Medulla oblongata (tissue), 1 donor: ENCODE results near the gene KCNJ2.
A peak's percentile ranks its signal among the peaks of the same experiment; 100 is the strongest.

Experiments used
- DNase-seq: peaks from one replicate; pipeline ENCODE4 v3.0.0-alpha.2; 2015; ENCODE audit errors: extremely low spot score

Gene KCNJ2

DNA sequence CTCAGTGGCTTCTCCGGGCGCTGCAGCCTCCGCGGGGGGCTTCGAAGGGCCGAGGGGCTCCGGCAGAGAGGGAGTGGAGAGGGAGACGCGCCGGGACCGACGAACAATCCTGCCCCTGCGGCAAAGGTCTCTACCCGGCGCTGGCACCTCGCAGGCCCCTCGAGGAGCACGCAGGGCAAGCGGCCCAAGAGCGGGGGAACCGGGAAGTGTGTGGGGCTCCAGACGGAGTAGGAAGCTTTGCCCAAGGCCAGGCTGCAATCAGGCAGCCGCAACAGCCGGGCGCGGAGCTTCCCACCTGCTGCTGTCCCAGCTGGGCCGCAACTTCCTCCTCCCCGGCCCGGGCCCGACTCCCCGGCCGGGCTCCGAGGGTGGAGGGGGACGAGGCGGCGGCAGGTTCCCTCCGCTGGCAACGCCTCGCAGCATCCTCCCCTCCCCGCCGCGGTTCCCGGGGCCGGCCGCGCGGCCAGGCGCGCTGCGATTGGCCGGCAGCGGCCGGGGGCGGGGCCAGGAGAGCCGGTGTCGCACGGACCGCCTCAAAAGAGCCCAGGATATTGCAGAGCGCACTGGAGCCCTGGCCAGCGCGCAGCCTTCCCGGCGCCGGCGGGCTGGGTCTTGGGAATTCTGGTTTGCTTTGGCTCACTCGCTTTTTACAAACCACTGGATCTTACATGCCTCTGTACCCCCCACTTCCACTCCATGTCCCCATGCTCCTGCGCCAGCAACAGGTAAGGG lies at the start of gene KCNJ2:
Gene KCNJ2, plus strand, starts transcription at position 556 of the 732 bp plus-strand sequence. CDS start 5,508 bp downstream, outside the sequence.
- peak; percentile 94 for DNase-seq

GRCh38 chr17:70119545-70119944 lies 49.8 kb upstream of the KCNJ2 start:
- DNase-seq = no peak

- no peak for DNase-seq
Observed at GRCh38 chr17:70119983-70120382, 49.3 kb upstream of the KCNJ2 start.

DNA sequence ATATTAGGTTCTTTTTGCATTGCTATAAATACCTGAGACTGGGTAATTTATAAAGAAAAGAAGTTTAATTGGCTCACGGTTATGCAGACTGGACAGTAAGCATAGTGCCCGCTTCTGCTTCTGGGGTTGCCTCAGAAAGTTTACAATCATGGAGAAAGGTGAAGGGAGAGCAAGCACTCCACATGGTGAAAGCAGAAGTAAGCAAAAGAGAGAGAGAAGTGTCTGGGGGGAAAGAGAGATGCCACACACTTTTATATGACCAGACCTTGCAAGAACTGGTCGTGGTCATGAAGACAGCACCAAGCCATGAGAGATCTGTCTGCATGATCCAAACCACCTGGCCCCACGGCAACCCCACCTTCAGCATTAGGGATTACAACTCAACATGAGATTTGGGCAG lies 48.9 kb upstream of the KCNJ2 start:
- peak; percentile 44 for DNase-seq

DNA sequence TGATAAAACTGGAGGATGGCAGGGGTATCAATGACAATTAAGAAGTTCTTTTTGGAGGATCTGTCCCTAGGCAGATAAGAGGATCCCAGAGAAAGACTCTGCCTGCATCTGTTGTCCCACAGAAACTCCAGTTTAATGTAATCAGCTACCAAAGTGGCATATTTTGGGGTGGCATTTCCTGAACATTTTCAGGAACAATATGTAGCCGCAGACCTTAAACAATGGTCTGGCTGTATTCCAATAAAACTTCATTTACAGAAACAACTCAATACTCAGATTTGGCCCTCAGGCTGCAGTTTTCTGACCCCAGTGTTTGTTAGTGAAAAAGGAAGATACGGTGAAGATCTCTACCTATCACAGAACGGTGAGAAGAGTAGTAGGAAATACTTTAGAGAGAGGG lies 48.2 kb upstream of the KCNJ2 start:
- DNase-seq = no peak

DNA sequence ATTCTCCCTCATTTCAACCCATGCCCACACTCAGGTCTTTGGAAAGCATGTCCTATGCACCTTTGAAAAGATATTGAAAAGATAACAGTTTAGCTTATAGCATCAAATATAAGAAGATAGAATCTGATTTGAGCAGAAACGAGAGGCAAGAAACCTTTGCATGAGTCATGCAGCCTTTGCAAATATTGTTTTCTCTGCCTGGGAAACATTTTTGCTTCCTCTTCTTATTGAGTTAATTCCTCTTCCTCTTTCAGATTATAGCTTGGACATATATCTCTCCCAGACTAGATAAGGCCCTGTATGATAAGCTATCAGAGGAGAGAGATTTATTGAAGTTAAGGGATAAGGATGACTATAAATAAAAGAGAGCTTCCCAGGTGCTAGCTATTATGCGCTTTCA lies 46.1 kb upstream of the KCNJ2 start:
- peak; percentile 40 for DNase-seq

- no peak for DNase-seq
Observed at GRCh38 chr17:70124723-70125122, 44.6 kb upstream of the KCNJ2 start.

DNA sequence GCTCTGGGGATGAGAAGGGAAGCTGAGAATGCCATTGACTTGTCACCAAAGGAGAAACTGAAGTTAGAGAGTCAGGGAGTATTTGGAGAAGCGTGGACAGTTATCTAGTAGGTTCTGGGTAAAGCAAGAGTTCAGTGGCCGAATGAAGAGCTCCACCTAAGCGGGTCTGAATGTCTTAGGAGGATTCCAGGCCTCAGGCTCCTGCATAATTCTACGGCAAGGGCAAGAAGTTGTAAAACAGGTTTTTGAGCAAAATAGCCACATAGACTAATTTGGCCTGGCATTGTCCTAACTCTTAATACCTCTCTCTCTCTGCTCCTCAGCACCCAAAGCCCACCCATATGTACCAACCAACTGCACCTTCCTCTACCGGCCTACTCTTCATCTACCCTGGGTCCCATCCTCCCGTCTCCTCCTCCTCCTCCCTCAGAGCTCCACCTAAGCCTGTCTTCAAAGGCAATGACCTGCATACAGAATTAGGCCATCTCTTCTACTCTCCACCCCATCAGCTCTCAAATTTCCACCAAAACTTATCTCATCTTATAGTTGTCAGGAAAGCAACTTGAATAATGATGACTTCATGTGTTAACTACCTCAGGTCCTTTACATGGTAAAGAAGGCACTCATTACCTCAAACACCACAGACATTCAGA lies 42.0 kb upstream of the KCNJ2 start:
- no peak for DNase-seq

- DNase-seq = no peak
Observed at GRCh38 chr17:70128727-70129238, 40.5 kb upstream of the KCNJ2 start.

- no peak for DNase-seq
Observed at GRCh38 chr17:70130289-70130688, 39.0 kb upstream of the KCNJ2 start.

DNA sequence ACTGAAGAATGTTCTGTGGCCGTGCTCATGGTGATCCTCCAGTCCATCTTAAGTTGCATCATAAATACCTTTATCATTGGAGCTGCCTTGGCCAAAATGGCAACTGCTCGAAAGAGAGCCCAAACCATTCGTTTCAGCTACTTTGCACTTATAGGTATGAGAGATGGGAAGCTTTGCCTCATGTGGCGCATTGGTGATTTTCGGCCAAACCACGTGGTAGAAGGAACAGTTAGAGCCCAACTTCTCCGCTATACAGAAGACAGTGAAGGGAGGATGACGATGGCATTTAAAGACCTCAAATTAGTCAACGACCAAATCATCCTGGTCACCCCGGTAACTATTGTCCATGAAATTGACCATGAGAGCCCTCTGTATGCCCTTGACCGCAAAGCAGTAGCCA lies 36.8 kb upstream of the KCNJ2 start:
- no peak for DNase-seq

DNA sequence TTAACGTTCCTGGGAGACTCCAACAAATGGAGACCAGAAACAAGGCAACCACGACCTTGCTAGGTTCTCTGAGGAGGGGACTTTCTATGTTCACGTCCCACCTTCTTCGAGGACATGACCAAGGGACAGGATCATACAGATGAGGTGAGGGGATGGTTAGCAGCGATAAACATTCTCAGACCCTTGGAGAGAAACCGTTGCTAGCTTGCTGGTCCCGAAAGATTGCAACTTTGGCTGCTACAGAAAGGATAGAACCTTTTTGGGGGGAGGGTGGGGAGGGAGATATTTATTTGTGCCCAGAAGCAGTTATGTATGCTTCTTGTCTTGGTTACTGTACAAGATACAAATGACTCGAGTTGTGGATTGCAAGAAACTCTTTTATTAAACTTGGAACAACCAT lies 35.3 kb upstream of the KCNJ2 start:
- no peak for DNase-seq

- DNase-seq = no peak
Observed at GRCh38 chr17:70134777-70135176, 34.6 kb upstream of the KCNJ2 start.

GRCh38 chr17:70136131-70136530 lies 33.2 kb upstream of the KCNJ2 start:
- DNase-seq = no peak

DNA sequence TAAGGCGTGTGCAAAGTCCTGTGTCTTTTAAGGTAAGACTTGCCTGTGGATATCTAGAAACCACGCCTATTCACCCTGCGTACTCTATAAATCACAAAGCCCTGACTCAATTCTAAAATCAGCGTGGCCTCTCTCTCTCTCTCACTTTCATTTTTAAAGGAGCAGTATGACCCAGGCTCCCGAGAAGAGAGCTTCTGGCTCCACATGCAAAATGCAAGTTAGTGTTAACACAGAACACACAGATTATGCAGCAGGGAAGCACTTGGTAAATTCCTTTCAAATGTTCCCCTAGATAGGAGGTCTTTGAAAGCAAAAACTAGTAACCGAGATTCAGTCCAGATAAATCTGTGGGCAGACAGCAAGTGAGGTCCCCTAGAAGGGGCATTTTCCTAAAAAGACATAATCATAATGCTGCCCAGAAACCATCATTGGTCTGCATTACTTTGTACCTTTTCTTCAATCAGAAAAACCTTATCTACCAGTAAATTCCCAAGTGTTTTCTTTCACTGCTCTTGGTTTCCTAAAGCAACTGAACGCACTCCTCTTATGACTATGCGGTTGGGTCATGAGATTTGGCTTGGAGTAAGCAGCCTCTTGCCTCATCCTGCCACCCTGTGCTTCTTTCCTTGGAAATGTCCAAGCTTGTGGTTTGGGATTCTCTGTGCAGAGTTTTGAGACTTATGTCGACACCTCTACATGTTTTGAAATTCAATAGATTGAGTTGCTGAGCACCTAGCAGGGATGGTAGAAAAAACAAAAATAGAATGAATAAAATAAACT lies 31.7 kb upstream of the KCNJ2 start:
- DNase-seq = peak; percentile 92

GRCh38 chr17:70138291-70138865 lies 31.0 kb upstream of the KCNJ2 start:
- DNase-seq = peak; percentile 30

DNA sequence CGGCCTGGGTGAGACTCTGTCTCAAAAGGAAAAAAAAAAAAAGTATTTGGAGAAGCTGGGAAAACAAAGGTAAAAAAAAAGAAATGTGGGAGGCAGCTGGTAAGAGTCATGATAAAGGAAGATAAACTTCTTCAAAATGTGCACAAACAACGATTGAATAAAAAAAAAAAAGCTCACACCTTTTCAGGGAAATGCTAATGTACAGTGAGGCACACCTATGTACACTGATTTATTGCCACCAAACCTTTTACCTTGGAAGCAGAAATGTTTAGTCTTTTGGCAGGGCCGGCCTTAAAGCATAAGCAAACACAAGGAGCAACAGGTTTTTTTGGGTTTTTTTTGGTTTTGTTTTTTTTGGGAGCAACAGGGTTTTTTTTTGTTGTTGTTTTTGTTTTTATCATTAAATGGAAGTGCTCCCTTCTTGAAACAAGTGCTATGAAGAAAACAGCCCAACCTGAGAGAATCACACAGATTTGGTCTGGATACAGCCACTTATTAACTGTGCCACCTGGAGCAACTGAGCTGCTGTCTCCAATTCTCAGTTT lies 29.8 kb upstream of the KCNJ2 start:
- no peak for DNase-seq

- DNase-seq = peak; percentile 77
Observed at GRCh38 chr17:70144260-70144846, 25.0 kb upstream of the KCNJ2 start.

GRCh38 chr17:70153210-70153609 lies 16.1 kb upstream of the KCNJ2 start:
- DNase-seq = no peak

- peak; percentile 63 for DNase-seq
Observed at GRCh38 chr17:70157151-70157550, 12.2 kb upstream of the KCNJ2 start.

DNA sequence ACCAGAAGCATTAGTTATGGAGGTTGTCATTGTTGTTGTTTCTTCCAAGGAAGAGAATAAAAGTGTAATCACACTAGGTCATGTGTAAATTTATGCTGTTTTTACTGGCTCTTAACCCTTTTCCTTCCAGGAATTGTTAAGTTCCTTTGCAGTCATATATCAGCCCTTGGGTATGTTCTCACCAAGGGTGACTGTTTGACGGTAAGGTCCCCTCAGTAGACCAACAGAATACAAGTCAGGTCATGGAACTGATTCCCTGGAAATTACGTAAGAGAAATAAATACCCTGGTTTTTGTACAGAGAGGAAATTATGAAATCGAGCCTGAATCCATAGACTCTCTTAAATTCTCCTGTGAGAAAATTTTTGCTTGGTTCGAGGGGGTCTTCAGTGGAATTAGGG lies 11.2 kb upstream of the KCNJ2 start:
- no peak for DNase-seq
